ENCODE results near the gene CEACAM7. TPM values are rescaled to one million over a fixed set of nuclear protein-coding genes. Genes with fewer than 3 reads are reported as not detected.

The CEACAM7 gene
- total RNA-seq, 2 donors from 2014 or later, result not detected

GRCh38 chr19:41687419-41687818, 651 bp downstream of the CEACAM7 start:
- DNase-seq, result no peak
- no peaks in the 10 kb centered on the region for H3K36me3 ChIP-seq (ENCODE audit: control insufficient read depth, insufficient read depth, low read length)
- no peak overlapping the region for H3K4me3 Mint-ChIP-seq
- no peak overlapping the region for H3K27ac Mint-ChIP-seq
- no peak overlapping the region for H3K4me3 ChIP-seq (ENCODE audit: low read length)
- H3K9ac ChIP-seq (ENCODE audit: extremely low read depth, low read length, poor library complexity, severe bottlenecking), result no peak overlapping the region
- TF ChIP-seq CTCF (conservative IDR thresholded peaks at IDR 0.05), result no peak
- H3K27me3 ChIP-seq (ENCODE audit: control insufficient read depth, insufficient read depth, low read length, poor library complexity, severe bottlenecking), result no peaks in the 10 kb centered on the region
- no peaks in the 10 kb centered on the region for H3K9me3 ChIP-seq (ENCODE audit: control insufficient read depth, low read length)
- peaks cover 81% of the 10 kb centered on the region for H3K9me3 Mint-ChIP-seq
- no peak overlapping the region for H3K27ac ChIP-seq (ENCODE audit: low read depth, low read length)
- no peaks in the 10 kb centered on the region for H3K4me1 ChIP-seq (ENCODE audit: control insufficient read depth, insufficient read depth, low read length)
- H3K4me1 Mint-ChIP-seq, result no peaks in the 10 kb centered on the region
- 65 to 83% methylated on average over 2 to 3 of the region's 3 CpGs for WGBS, 2 experiments (ENCODE audit: insufficient coverage in 1 of 2, insufficient read length in 1 of 2)
- H3K27me3 Mint-ChIP-seq (ENCODE audit: insufficient read depth), result peaks cover 7% of the 10 kb centered on the region
- H3K36me3 Mint-ChIP-seq (ENCODE audit: low read depth), result no peaks in the 10 kb centered on the region

GRCh38 chr19:41682437-41682836, 5.6 kb downstream of the CEACAM7 start:
- Mint-ChIP-seq H3K4me1 (no peaks in the 10 kb centered on the region), H3K9me3 (peaks cover 80% of the 10 kb centered on the region), H3K4me3 (no peak overlapping the region), H3K27ac (no peak overlapping the region), H3K36me3 (ENCODE audit: low read depth) (no peaks in the 10 kb centered on the region), H3K27me3 (ENCODE audit: insufficient read depth) (peaks cover under 1% of the 10 kb centered on the region)
- Histone ChIP-seq H3K36me3 (ENCODE audit: control insufficient read depth, insufficient read depth, low read length) (no peaks in the 10 kb centered on the region), H3K27me3 (ENCODE audit: control insufficient read depth, insufficient read depth, low read length, poor library complexity, severe bottlenecking) (no peaks in the 10 kb centered on the region), H3K27ac (ENCODE audit: low read depth, low read length) (no peak overlapping the region), H3K4me3 (ENCODE audit: low read length) (no peak overlapping the region), H3K9ac (ENCODE audit: extremely low read depth, low read length, poor library complexity, severe bottlenecking) (no peak overlapping the region), H3K4me1 (ENCODE audit: control insufficient read depth, insufficient read depth, low read length) (no peaks in the 10 kb centered on the region), H3K9me3 (ENCODE audit: control insufficient read depth, low read length) (no peaks in the 10 kb centered on the region)
- 50 to 54% methylated on average over 2 to 6 of the region's 6 CpGs for WGBS, 2 experiments (ENCODE audit: insufficient coverage in 1 of 2, insufficient read length in 1 of 2)
- no peak for TF ChIP-seq CTCF (conservative IDR thresholded peaks at IDR 0.05)
- no peak for DNase-seq

GRCh38 chr19:41671486-41671885, 16.6 kb downstream of the CEACAM7 start:
- 77 to 87% methylated on average over 4 to 5 of the region's 5 CpGs for WGBS, 2 experiments (ENCODE audit: insufficient coverage in 1 of 2, insufficient read length in 1 of 2)
- Mint-ChIP-seq H3K4me3 (no peak overlapping the region), H3K27ac (no peak overlapping the region), H3K9me3 (peaks cover 91% of the 10 kb centered on the region), H3K36me3 (ENCODE audit: low read depth) (no peaks in the 10 kb centered on the region), H3K27me3 (ENCODE audit: insufficient read depth) (no peaks in the 10 kb centered on the region), H3K4me1 (no peaks in the 10 kb centered on the region)
- Histone ChIP-seq H3K36me3 (ENCODE audit: control insufficient read depth, insufficient read depth, low read length) (no peaks in the 10 kb centered on the region), H3K4me3 (ENCODE audit: low read length) (no peak overlapping the region), H3K9ac (ENCODE audit: extremely low read depth, low read length, poor library complexity, severe bottlenecking) (no peak overlapping the region), H3K27me3 (ENCODE audit: control insufficient read depth, insufficient read depth, low read length, poor library complexity, severe bottlenecking) (peaks cover 11% of the 10 kb centered on the region), H3K4me1 (ENCODE audit: control insufficient read depth, insufficient read depth, low read length) (no peaks in the 10 kb centered on the region), H3K9me3 (ENCODE audit: control insufficient read depth, low read length) (peaks cover 7% of the 10 kb centered on the region), H3K27ac (ENCODE audit: low read depth, low read length) (no peak overlapping the region)
- TF ChIP-seq CTCF (conservative IDR thresholded peaks at IDR 0.05), result no peak
- DNase-seq, result no peak
